ENCODE data around the gene CLMP.
A peak's percentile ranks its signal among the peaks of the same experiment; 100 is the strongest.
"Not testable (repeated sequence)": the region's sequence is repeated elsewhere in the genome, so short reads cannot be mapped to it uniquely, and the experiment has no call there.

Gene CLMP

GRCh38 chr11:123164732-123165450, 30.2 kb downstream of the CLMP start:
- H3K4me3 ChIP-seq (ENCODE audit: low read depth, low read length) = no peak overlapping the region
- no peak for DNase-seq (ENCODE audit: low read depth)
- TF ChIP-seq, protein P1, sequence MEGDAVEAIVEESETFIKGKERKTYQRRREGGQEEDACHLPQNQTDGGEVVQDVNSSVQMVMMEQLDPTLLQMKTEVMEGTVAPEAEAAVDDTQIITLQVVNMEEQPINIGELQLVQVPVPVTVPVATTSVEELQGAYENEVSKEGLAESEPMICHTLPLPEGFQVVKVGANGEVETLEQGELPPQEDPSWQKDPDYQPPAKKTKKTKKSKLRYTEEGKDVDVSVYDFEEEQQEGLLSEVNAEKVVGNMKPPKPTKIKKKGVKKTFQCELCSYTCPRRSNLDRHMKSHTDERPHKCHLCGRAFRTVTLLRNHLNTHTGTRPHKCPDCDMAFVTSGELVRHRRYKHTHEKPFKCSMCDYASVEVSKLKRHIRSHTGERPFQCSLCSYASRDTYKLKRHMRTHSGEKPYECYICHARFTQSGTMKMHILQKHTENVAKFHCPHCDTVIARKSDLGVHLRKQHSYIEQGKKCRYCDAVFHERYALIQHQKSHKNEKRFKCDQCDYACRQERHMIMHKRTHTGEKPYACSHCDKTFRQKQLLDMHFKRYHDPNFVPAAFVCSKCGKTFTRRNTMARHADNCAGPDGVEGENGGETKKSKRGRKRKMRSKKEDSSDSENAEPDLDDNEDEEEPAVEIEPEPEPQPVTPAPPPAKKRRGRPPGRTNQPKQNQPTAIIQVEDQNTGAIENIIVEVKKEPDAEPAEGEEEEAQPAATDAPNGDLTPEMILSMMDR (IDR thresholded peaks at IDR 0.05; ENCODE audit: insufficient read depth, low read depth, low read length, missing control alignments) = no peak

DNA sequence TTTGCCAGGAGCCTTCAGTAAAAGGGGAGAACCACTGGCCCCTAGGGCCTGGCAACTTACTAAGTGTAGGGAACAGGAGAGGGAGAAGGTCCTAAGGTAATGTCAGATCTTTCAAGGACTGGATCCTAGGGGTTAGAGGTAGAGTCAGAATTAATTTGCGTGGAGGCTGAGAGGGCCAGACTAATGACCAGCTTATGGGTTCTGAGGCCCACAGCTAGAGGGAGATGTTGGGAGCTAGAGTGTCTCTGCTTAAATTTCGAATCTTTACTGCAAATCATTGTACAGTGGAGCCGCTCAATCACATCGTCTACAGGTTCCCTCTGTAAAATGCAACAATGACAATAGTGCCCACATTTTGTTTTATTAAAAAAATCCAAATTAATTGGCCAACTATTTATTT, 31.4 kb downstream of the CLMP start:
- no peak overlapping the region for H3K4me3 ChIP-seq (ENCODE audit: low read depth, low read length)
- TF ChIP-seq, protein P1 (IDR thresholded peaks at IDR 0.05; ENCODE audit: insufficient read depth, low read depth, low read length, missing control alignments) = no peak
- no peak for DNase-seq (ENCODE audit: low read depth)

DNA sequence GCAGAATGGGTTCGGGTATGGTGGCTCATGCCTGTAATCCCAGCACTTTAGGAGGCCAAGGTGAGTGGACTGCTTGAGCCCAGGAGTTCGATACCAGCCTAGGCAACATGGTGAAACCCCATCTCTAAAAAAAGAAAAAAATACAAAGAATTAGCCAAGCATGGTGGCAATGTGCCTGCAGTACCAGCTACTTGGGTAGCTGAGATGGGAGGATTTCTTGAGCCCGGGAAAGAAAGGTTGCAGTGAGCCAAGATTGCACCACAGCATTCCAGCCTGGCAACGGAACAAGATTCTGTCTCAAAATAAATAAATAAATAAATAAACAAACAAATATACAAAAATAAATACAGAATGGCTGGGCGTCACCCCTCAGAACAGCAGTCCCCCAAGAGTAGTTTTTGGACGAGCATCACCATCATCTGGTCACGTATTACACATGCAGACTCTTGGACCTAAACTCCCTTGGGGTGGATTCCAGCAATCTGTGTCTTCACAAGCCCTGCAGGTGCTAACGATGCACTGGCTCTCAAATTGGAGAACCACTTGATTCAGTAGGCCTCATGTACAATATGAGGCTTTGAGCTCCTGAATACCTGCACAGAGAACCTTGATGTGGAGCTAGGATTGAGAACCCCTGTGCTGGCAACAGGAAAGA, 33.5 kb downstream of the CLMP start:
- DNase-seq (ENCODE audit: low read depth) = no peak
- TF ChIP-seq, protein P1 (IDR thresholded peaks at IDR 0.05; ENCODE audit: insufficient read depth, low read depth, low read length, missing control alignments) = no peak
- no peak overlapping the region for H3K4me3 ChIP-seq (ENCODE audit: low read depth, low read length)

- DNase-seq (ENCODE audit: low read depth) = peak; percentile 42
- TF ChIP-seq, protein P1 (IDR thresholded peaks at IDR 0.05; ENCODE audit: insufficient read depth, low read depth, low read length, missing control alignments) = no peak
Observed at GRCh38 chr11:123159183-123159857, 35.7 kb downstream of the CLMP start.

DNA sequence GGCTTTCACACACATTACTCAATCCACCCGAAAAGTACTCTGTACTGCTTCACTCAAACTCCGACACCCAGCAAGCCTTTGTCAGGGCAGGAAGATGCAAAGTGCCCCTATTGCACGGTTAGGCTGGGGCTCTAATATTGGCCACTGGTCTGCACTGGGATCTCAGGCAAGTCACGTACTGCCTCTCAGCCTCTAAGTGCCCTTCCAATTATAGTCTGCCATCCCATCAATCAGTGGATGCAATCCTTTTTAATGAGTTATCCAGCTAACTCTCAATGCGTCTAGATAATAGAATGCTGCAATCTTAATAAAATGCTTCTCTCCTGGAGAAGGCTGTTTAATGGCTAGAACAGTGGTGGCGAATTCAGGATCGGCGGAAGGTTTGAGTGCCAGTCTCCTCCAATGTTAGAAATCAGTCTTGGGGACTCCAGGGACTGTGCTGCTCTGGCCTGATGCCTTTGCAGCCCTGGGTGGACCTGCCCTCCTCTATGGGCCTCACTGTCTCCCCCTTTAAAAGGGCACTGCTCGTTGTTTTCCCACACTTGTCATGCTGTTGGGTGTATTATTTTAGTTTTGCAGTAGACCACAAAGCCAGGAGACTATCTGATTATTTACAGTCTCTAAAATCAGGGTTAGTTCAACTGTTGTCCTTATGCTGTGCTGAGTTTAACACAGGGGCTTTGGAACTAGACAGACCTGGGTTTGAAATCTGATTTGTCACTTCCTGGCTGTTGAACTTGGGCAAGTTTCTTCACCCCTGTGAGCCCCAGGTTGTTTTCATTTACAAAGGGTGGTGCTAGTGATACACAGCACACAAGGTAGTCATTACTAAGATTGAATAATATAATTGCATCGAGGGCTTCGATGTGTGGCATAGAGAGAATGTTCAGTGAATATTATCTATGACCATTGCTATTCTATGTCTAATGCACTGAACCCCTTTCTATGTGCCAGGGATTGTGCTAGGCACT, 36.7 kb downstream of the CLMP start:
- H3K4me3 ChIP-seq (ENCODE audit: low read depth, low read length) = no peak overlapping the region
- no peak for DNase-seq (ENCODE audit: low read depth)
- TF ChIP-seq, protein P1 (IDR thresholded peaks at IDR 0.05; ENCODE audit: insufficient read depth, low read depth, low read length, missing control alignments) = no peak

More at GRCh38 chr11:123159183-123159857, 35.7 kb downstream of the CLMP start:
- H3K4me3 ChIP-seq (ENCODE audit: low read depth, low read length) = no peak overlapping the region

GRCh38 chr11:123152951-123153350, 42.1 kb downstream of the CLMP start:
- no peak for DNase-seq (ENCODE audit: low read depth)
- TF ChIP-seq, protein P1 (IDR thresholded peaks at IDR 0.05; ENCODE audit: insufficient read depth, low read depth, low read length, missing control alignments) = no peak
- H3K4me3 ChIP-seq (ENCODE audit: low read depth, low read length) = no peak overlapping the region

- not testable (repeated sequence) for H3K4me3 ChIP-seq (ENCODE audit: low read depth, low read length); DNase-seq (ENCODE audit: low read depth)
Observed at GRCh38 chr11:123152346-123152745, 42.7 kb downstream of the CLMP start.
